SK-N-SH (cell line): ENCODE data around the gene ADCY1.

Experiments
- CTCF ChIP-seq: fragments of 200-600 bp; sonication (generic); IDR thresholded peaks from 2 replicates; pipeline ENCODE4 v1.6.1; 2017; ENCODE audit warnings: antibody characterized with exemption, mild to moderate bottlenecking, moderate library complexity
- FOXJ3 ChIP-seq: sonication (generic); formaldehyde crosslinking; IDR thresholded peaks from 2 replicates; pipeline ENCODE4 v1.5.1; 2020; ENCODE audit warnings: mild to moderate bottlenecking, missing genetic modification reagents
- RFX5 ChIP-seq: IDR thresholded peaks from 2 replicates; pipeline ENCODE4 v1.6.1; 2012; ENCODE audit warnings: mild to moderate bottlenecking, improper control_type of control experiment, low read length

DNA sequence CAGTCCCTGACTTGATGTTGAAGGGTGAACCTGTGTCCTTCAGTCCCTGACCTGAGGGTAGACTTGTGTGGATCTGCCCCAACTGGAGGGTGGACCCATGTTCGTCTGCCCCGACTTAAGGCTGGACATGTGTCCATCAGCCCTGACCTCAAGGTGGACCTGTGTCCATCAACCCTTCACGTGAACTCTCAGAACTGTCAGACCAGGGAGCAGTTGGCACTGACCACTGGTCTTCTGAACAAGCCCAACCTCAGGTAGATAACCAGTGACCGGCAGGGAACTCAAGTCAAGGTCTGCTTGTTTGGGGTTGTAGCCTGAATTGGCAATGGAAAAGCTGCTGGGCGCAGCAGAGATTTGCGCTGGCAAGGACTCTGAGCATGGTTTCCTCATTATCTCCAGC is 96.5 kb downstream of the ADCY1 start:
- TF ChIP-seq RFX5 (no peak), CTCF (no peak), FOXJ3 (no peak)
